Parathyroid adenoma (tissue), 2 donors: ENCODE results near the gene NFASC.

Experiments
- H2AFZ ChIP-seq: fragments of 300-600 bp; sonication (generic); one replicate; pipeline ENCODE4 v1.7.0; 2017; ENCODE audit warnings: antibody characterized with exemption, mild to moderate bottlenecking
- H3K27ac ChIP-seq: fragments of 300-600 bp; sonication (generic); one replicate; pipeline ENCODE4 v1.7.0; 2017
- H3K27me3 ChIP-seq: fragments of 300-600 bp; sonication (generic); one replicate; pipeline ENCODE4 v1.7.0; 2017; ENCODE audit warnings: low read length; ENCODE audit not compliant: control insufficient read depth, insufficient read depth
- H3K36me3 ChIP-seq: fragments of 300-600 bp; sonication (generic); one replicate; pipeline ENCODE4 v1.7.0; 2017; ENCODE audit warnings: low read length; ENCODE audit not compliant: control insufficient read depth, insufficient read depth
- H3K4me1 ChIP-seq: fragments of 300-600 bp; sonication (generic); one replicate; pipeline ENCODE4 v1.7.0; 2017; ENCODE audit warnings: control low read depth
- H3K4me2 ChIP-seq: fragments of 300-600 bp; sonication (generic); one replicate; pipeline ENCODE4 v1.7.0; 2017; ENCODE audit warnings: low read length
- H3K4me3 ChIP-seq: fragments of 300-600 bp; sonication (generic); one replicate; pipeline ENCODE4 v1.7.0; 2017; ENCODE audit warnings: low read depth, low read length
- H3K79me2 ChIP-seq: fragments of 300-600 bp; sonication (generic); one replicate; pipeline ENCODE4 v1.7.0; 2017; ENCODE audit warnings: control low read depth
- H3K9ac ChIP-seq: fragments of 300-600 bp; sonication (generic); one replicate; pipeline ENCODE4 v1.7.0; 2017; ENCODE audit warnings: mild to moderate bottlenecking
- H3K9me3 ChIP-seq: fragments of 300-600 bp; sonication (generic); one replicate; pipeline ENCODE4 v1.7.0; 2017; ENCODE audit warnings: low read length; ENCODE audit not compliant: control insufficient read depth
- TF ChIP-seq, protein P1 (sequence below): fragments of 300-600 bp; sonication (generic); IDR thresholded peaks from one replicate; pipeline ENCODE4 v1.7.0; 2017; ENCODE audit warnings: antibody characterized with exemption, mild to moderate bottlenecking
- donor health status: primary hyperparathyroidism.

The NFASC gene

GRCh38 chr1:205056956-205057568 is 186.4 kb downstream of the NFASC start:
- no peak overlapping the region for H3K4me3 ChIP-seq
- no peak overlapping the region for H3K4me2 ChIP-seq
- no peaks in the 10 kb centered on the region for H3K9me3 ChIP-seq
- TF ChIP-seq, protein P1, sequence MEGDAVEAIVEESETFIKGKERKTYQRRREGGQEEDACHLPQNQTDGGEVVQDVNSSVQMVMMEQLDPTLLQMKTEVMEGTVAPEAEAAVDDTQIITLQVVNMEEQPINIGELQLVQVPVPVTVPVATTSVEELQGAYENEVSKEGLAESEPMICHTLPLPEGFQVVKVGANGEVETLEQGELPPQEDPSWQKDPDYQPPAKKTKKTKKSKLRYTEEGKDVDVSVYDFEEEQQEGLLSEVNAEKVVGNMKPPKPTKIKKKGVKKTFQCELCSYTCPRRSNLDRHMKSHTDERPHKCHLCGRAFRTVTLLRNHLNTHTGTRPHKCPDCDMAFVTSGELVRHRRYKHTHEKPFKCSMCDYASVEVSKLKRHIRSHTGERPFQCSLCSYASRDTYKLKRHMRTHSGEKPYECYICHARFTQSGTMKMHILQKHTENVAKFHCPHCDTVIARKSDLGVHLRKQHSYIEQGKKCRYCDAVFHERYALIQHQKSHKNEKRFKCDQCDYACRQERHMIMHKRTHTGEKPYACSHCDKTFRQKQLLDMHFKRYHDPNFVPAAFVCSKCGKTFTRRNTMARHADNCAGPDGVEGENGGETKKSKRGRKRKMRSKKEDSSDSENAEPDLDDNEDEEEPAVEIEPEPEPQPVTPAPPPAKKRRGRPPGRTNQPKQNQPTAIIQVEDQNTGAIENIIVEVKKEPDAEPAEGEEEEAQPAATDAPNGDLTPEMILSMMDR = no peak
- H3K36me3 ChIP-seq = no peaks in the 10 kb centered on the region
- H3K27me3 ChIP-seq = no peaks in the 10 kb centered on the region
- no peaks in the 10 kb centered on the region for H3K4me1 ChIP-seq
- H3K9ac ChIP-seq = no peak overlapping the region
- H2AFZ ChIP-seq = no peak overlapping the region
- no peaks in the 10 kb centered on the region for H3K79me2 ChIP-seq
- no peak overlapping the region for H3K27ac ChIP-seq

GRCh38 chr1:205057808-205058575 is 187.3 kb downstream of the NFASC start:
- H3K4me3 ChIP-seq = no peak overlapping the region
- H3K36me3 ChIP-seq = no peaks in the 10 kb centered on the region
- H2AFZ ChIP-seq = no peak overlapping the region
- no peaks in the 10 kb centered on the region for H3K4me1 ChIP-seq
- no peak overlapping the region for H3K4me2 ChIP-seq
- no peaks in the 10 kb centered on the region for H3K9me3 ChIP-seq
- H3K27me3 ChIP-seq = no peaks in the 10 kb centered on the region
- TF ChIP-seq, protein P1 = no peak
- no peak overlapping the region for H3K9ac ChIP-seq
- H3K79me2 ChIP-seq = no peaks in the 10 kb centered on the region
- H3K27ac ChIP-seq = no peak overlapping the region

GRCh38 chr1:205058853-205059252 is 188.2 kb downstream of the NFASC start:
- H3K36me3 ChIP-seq = no peaks in the 10 kb centered on the region
- H2AFZ ChIP-seq = no peak overlapping the region
- no peaks in the 10 kb centered on the region for H3K79me2 ChIP-seq
- no peaks in the 10 kb centered on the region for H3K4me1 ChIP-seq
- no peak overlapping the region for H3K4me2 ChIP-seq
- TF ChIP-seq, protein P1 = no peak
- no peaks in the 10 kb centered on the region for H3K27me3 ChIP-seq
- no peak overlapping the region for H3K4me3 ChIP-seq
- no peaks in the 10 kb centered on the region for H3K9me3 ChIP-seq
- no peak overlapping the region for H3K27ac ChIP-seq
- H3K9ac ChIP-seq = no peak overlapping the region

DNA sequence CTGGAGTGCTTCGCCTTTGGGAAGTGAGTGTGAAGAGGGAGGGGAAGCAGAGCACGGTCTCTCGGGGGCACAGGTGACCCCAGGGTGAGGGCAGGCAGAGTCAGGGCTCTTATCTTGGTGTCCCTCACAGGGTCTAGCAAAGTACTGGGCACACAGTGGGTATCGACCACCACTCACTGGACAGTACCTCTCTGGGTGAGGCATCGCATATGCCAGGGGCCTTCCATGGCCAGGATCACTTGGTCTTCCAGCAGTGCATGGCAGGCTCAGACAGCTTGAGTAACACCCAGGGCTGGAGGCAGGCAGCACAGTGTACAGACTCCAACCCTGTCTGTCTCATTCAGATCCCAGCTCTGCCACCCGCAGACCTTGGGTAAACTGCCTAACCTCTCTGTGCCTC is 189.0 kb downstream of the NFASC start:
- Histone ChIP-seq H2AFZ (no peak overlapping the region), H3K9me3 (no peaks in the 10 kb centered on the region), H3K4me2 (no peak overlapping the region), H3K27me3 (no peaks in the 10 kb centered on the region), H3K4me3 (no peak overlapping the region), H3K79me2 (no peaks in the 10 kb centered on the region), H3K4me1 (no peaks in the 10 kb centered on the region), H3K27ac (no peak overlapping the region), H3K36me3 (no peaks in the 10 kb centered on the region), H3K9ac (no peak overlapping the region)
- TF ChIP-seq, protein P1 = no peak
